Measurements from ENCODE around the gene MYL11.
"Not testable (repeated sequence)": the region's sequence is repeated elsewhere in the genome, so short reads cannot be mapped to it uniquely, and the experiment has no call there.

The MYL11 gene

DNA sequence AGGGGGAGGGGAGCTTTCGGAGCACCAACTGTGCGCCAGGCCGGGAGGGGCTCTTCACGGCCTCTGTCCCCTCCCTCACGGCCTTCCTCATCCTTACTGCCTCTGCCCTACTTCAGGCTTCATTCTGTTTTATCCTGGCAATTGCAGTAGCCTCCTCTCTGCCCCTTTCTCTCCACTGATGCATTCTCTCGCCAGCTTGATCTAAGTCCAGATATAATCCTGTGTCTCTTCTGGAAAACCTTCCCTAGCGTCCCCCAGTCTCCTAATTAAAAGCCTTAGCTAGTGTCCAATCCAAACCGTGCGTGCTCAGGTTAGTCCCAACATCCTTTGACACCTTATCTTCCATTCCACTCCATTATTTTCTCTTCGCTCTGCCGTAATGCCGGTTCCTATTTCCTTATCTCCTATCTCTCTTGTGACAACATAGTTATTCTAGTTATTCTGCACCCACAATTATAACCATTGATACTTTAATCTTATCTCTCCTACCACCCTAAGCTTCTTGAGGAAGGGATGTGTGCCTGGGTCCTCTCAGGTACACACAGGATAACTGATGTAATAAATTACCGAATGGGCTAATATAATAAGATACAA is 21.5 kb downstream of the MYL11 start:
- DNase-seq (ENCODE audit: low read depth, low spot score) = no peak

DNA sequence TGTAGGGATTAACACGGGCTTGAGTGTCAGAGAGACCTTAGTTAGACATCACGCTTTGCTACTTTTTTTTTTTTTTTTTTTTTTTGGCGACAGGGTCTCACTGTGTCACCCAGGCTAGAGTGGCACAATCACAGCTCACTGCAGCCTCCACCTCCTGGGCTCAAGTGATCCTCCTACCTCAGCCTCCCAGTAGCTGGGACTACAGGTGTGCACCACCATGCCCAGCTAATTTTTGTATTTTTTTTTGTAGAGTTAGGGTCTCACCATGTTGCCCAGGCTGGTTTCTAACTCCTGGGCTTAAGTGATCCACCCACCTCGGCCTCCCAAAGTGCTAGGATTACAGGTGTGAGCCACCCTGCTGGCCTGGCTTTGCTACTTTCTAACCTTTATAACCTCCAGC is 22.0 kb downstream of the MYL11 start:
- not testable (repeated sequence) for DNase-seq (ENCODE audit: low read depth, low spot score)

DNA sequence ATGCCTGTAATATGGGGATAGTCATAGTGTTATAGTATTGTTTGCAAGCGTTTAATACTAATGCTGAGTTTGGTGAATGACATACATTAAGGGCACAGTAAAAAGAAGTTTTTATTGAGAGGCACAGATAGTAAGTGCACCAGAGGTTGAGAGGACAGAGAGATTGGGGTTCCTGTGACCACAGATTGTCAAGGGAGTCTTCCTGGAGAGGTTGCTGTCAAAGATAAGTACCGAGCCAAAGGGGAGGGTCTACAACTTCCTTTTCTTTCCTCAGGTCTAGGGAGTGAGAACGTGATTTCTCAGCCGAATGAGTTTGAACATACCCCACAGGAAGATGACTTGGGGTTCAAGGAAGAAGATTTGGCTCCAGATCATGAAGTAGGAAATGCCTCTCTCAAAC is 22.5 kb downstream of the MYL11 start:
- no peak for DNase-seq (ENCODE audit: low read depth, low spot score)

DNA sequence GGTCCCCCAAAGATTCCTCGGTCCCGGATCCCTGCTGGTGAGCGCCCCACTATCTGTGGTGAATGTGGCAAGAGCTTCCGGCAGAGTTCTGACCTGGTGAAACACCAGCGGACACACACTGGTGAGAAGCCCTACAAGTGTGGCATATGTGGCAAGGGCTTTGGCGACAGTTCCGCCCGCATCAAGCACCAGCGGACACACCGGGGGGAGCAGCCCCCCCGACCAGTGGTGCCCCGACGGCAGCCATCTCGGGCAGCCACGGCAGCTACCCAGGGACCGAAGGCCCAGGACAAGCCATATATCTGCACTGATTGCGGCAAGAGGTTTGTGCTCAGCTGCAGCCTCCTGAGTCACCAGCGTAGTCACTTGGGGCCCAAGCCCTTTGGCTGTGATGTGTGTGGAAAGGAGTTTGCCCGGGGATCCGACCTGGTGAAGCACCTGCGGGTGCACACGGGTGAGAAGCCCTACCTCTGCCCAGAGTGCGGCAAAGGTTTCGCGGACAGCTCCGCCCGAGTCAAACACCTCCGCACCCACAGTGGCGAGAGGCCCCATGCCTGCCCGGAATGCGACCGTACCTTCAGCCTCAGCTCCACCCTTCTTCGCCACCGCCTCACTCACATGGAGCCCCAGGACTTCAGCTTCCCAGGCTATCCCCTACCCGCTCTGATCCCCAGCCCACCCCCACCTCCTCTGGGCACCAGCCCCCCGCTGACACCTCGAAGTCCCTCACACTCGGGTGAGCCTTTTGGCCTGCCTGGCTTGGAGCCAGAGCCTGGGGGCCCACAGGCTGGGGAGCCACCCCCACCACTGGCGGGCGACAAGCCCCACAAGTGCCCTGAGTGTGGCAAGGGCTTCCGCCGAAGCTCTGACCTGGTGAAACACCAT is 23.4 kb downstream of the MYL11 start:
- DNase-seq (ENCODE audit: low read depth, low spot score) = no peak

DNA sequence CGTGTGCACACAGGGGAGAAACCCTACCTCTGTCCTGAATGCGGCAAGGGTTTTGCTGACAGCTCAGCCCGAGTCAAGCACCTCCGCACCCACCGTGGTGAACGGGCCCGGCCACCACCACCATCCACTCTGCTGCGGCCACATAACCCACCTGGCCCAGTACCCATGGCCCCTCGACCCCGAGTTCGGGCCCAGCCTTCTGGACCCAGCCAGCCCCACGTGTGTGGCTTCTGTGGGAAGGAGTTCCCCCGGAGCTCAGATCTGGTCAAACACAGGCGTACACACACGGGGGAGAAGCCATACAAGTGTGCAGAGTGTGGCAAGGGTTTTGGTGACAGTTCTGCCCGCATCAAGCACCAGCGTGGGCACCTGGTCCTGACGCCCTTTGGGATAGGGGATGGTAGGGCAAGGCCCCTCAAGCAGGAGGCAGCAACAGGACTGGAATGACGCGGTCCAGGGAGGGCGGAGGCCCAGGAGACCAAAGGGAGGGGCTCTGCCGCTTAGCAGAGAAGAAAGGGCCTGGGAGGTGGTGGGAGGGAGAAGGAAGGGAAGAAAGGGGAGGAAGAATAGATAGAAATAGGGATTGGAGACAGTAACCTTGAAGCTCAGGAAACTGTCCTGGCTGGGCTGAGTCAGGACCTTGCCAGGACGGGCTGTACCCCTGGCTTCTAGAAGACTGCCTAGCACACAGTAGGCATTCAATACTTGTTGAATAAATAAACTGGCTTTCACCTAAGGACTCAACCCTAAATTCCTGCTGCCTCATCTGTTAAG is 24.2 kb downstream of the MYL11 start:
- no peak for DNase-seq (ENCODE audit: low read depth, low spot score)

DNA sequence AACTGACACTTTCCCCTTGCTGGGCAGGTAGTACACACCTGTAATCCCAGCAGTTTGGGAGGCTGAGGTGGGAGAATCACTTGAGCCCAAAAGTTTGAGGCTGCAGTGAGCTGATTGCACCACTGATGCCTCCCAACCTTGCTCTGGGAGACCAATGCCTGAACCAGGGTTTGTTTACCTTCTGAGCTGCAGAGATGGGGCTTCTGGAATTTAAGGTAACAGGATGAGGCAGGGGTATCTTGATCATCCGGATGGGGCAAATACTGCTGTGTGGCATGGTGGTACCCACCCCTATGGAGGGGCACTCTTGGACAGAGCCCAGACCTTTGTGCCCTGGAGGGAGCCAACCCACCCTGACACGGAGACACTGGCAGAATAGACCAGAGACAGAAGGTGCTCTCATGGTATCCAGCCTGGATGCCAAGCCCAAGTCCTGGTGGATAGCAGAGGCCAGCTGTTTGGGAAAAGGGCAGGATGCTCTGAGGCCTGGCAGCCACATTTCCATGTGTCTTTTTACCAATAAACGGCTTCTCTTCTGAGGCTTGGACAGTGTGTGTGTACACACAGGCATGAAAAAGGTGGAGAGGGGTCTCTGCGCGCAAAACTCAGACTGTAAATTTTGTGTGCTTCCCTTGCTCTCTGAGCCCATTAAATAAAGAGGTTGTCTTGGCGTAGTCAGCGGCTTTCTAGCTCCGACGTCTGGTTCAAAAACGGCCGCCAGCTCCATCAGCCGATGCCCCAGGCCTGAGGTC is 25.0 kb downstream of the MYL11 start:
- DNase-seq (ENCODE audit: low read depth, low spot score) = no peak

DNA sequence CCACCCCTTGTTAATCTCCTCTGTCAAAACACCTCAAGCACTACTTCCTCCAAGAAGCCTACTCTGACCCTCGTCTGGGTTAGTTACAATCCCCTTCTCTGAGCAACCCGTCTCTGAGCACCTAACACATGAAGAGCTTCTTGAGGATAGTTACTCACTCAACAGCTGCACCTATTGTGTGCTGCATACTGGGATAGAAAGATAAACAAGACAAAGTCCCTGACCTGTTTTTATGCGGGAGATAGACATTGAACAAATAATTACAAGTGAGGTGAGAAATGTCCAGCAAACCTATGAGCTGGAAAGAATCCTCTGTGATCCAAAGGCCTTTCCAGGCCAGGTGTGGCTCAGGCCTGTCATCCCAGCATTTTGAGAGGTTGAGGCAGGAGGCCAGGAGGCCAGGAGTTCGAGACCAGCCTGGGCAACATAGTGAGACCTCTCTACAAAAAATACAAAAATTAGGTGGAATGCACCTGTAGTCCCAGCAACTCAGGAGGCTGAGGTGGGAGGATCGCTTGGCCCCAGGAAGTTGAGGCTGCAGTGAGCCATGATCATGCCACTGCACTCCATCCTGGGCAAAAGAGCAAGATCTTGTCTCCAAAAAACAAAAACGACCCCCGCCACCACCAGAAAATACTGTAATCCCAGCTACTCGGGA is 27.3 kb downstream of the MYL11 start:
- no peak for DNase-seq (ENCODE audit: low read depth, low spot score)

DNA sequence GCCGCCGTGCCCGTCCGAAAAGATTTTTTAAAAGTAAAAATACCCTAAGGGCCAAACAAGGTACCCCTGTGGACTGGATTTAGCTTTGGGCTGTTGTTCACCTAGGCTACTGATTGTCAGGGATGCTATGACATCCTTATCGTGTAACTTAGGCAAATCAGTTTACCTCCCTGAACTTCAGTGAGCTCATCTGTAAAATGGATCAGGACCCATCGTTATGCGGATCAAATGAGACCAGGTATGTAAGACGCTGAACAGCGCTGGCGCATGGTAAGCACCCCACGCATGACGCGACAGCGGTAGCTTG is 32.1 kb downstream of the MYL11 start:
- DNase-seq (ENCODE audit: low read depth, low spot score) = no peak

DNA sequence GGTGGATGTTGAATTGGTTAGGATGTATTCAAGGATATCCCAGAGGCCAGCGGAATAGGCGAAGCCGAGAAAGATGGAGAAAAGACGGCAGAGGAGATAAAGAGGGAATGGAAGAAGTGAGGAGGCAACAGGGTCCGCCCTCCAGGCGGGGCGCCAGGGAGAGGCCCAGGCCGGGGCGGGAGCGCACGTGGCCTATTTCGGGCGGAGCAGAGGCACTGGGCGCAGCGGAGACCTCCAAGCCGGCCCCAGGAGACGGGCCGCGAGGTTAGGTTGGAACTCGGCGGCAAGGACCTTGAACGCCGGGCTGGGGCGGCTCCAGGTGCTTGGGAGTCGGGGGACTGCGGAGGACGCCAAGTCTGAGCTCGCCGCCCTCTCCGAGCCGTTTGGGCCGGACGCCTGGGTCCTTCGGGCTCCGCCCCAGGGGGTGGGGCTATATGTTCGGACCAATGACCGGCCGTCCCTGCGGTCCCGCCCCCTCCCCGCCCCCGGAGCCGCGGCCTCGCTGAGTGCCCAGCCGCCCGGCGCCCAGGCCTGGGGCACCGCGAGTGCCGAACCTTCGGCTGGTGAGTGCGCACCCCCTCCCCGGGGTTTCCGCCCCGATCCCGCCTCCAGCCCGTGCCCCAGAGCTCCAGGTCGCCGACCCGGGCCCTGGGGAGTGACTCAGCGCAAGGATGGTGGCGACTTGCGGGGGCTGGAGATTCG is 32.7 kb downstream of the MYL11 start, which contains the start of gene ZNF771:
Gene ZNF771 (plus strand): TSS at position 505 of the 702 bp plus-strand sequence. CDS start 448 bp downstream, outside the sequence.
- no peak for DNase-seq (ENCODE audit: low read depth, low spot score)

DNA sequence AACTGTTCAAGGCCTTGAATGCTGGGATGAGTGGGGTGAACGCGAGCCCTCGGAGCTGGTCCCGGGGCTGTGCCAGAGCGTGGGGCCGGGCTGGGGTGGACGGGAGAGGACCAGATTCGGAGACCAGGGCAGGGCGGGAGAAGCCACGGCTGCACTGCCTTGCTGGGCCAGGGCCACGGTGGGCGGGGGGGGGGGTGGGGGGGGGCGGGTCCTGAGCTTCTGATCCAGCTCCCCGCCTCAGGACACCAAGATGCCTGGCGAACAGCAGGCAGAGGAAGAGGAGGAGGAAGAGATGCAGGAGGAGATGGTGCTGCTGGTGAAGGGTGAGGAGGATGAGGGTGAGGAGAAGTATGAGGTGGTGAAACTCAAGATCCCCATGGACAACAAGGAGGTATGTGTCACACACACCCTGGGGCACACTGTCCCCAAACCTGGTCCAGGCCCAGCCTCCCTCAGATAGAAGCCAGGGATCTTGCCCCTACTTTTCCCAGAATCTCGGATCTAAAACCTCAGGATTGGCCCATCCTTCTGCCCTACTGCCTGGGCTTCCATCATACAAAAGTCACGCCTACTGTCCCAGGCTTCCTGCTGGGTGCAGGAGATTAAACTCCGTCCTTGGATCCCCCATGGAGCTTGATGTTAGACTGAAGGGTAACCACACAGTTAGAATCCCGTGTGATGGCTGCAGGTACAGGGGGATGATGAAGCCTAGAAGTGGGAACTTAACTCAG is 33.4 kb downstream of the MYL11 start:
- DNase-seq (ENCODE audit: low read depth, low spot score) = no peak

DNA sequence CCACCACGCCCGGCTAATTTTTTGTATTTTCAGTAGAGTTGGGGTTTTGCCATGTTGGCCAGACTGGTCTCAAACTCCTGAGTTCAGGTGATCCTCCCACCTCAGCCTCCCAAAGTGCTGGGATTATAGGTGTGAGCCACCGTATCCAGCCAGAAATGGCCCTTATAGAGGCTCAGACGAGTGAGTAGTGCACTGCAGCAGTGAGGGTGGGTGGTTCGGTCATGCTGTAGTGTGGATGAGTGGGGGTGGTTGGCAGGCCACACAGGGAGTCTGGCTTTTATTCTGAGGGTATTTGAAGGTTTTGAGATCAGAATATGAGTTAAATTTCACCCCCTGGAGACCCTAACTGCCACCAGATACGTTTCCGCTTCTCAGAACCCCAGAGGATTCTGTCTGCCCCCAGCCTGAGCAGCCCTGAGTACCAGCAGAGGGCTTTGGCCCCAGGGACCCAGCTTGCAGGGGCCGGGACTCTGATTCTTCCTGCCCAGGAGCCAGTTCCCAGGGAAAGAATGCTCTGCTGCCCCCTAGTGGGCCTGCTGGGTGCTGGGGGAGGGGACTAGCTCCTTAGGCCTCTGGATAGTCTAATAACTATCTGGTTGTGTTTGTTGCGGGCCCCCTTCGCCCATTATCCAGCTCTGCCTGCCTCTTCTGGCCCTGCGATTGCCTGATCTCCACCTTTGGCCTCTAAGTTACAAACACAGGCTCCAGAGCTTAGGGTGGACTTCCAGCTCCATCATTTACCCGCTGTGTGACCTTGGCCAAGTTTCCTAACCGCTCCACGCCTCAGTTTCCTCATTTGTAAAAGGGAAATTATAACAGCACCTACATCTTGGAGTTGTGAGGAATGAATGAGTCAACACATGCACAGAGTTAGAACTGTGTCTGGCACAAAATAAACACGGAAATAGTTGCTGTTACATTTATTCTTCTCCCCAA is 34.8 kb downstream of the MYL11 start:
- no peak for DNase-seq (ENCODE audit: low read depth, low spot score)

DNA sequence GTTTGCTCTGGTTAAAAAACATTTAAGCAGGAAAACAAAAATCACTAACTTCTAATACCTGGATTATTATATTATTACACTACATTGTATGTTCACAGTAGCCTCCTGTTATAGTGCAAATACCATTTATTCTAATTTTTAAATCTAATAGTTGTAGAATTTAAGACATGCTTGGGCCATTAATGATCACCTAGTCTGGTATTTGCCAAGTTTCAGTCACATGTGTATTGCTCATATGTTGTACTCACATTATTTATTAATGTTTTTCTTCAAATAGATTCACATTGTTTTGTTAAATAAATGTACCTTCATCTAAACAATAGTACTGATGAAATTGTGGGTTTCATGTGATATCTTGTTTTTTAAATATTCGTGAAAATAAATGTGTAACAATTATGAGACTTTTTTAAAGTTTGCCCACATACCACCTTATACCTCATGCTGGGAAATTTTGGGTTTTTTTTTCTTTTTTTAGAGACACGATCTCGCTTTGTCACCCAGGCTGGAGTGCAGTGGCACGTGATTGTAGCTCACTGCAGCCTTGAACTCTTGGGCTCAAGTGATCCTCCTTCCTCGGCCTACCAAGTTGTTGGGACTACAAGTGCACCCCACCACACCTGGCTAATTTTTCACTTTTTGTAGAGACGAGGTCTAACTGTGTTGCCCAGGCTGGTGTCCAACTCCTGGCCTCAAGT is 38.7 kb downstream of the MYL11 start:
- DNase-seq (ENCODE audit: low read depth, low spot score) = no peak

DNA sequence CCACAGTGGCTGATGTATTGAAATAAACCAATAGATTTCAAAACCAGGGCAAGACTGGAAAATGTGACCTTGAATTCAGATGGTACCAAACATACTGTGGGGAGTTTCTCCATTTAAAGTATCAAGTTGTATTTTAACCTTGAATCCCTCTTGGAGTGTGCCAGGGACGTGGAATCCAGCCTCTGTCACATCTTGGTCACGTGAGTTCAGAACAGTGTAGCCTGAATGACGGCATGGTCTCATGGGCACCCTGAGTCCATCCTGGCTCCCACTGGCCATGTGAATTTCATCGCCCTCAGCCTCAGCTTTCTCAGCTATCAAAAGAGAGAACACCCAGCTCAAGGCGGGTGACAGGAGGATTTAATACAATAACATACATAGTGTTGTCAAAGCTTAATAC is 39.6 kb downstream of the MYL11 start:
- no peak for DNase-seq (ENCODE audit: low read depth, low spot score)

DNA sequence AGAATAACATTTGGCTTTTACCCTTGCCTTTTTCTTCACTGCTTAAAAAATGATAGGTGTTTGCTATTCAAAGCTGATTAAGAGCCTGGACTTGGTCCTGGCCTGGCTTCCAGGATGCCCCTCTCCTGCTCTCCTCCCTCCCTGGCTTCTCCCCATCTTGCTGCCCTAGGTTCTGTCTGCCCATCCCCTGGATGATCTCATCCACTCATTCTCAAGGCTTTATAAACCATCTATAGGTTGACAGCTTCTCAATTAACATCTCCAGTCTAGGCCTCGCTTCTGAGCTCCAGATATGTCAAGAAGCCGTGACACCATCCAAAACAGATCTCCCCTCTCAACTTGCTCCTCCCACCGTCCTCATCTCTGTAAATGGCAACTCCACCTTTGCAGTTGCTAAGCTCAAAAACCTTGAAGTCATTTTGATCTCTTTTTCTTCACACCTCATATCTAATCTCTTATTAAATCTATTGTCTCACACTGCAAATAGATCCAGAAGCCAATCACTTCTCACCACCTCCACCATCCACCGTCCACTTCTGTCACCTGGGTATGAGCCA is 41.5 kb downstream of the MYL11 start:
- no peak for DNase-seq (ENCODE audit: low read depth, low spot score)

DNA sequence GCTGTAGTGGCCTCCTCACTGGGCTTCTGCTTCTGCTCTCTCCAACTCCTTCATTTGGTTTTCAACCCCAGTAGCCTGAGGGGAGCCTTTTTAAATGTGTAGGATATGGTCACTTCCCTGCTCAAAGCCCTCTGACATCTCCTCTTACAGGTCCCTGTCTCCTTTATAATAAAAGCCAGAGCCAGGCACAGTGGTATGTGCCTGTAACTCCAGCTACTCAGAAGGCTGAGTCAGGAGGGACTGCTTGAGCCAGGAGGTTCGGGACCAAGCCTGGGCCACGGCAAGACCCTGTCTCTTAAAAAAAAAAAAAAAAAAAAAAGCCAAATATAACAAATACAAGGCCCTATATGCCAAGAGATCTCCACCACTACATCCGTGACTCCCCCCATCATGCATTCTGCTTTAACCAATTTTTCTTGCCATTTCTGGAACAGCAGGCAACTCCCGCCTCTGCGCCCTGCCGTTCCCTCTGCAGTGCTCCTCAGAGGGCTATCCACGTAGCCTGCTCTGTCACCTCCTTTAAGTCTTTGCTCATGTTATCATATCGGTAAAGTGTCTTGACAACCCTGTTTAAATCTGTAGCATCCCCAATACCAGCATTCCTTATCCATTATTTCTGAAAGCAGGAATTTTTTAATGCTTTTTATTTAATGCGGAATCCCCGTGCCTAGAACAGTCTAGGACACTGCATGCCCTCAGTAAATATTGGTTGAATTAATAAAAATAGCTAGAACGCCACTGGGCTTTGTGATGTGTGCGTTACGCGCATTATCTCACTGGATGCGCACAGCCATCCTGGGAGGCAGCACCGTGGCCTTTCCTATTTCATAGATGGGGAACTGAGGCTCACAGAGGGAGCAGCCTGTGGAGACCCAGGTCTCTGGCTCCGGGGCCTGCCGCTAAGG is 42.3 kb downstream of the MYL11 start:
- no peak for DNase-seq (ENCODE audit: low read depth, low spot score)

DNA sequence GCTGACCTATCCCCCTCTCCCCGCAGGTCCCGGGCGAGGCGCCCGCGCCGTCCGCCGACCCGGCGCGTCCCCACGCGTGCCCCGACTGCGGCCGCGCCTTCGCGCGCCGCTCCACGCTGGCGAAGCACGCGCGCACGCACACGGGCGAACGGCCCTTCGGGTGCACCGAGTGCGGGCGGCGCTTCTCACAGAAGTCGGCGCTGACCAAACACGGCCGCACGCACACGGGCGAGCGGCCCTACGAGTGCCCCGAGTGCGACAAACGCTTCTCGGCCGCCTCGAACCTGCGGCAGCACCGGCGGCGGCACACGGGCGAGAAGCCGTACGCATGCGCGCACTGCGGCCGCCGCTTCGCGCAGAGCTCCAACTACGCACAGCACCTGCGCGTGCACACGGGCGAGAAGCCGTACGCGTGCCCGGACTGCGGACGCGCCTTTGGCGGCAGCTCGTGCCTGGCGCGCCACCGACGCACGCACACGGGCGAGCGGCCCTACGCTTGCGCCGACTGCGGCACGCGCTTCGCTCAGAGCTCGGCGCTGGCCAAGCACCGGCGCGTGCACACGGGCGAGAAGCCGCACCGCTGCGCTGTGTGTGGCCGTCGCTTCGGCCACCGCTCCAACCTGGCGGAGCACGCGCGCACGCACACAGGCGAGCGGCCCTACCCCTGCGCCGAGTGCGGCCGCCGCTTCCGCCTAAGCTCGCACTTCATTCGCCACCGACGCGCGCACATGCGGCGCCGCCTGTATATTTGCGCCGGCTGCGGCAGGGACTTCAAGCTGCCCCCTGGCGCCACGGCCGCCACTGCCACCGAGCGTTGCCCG is 43.1 kb downstream of the MYL11 start:
- peak; percentile 90 for DNase-seq (ENCODE audit: low read depth, low spot score)

Measured in iPS DF 19.7 (cell line).